Effector memory CD8-positive, alpha-beta T cell (primary cell): ENCODE results near the gene TRPC3.

Experiments
- ATAC-seq: fragments of 150-1000 bp; cut with Tn5 transposase; replicated peaks from 2 replicates; pipeline ENCODE4 v1.10.0; 2021; ENCODE audit warnings: mild to moderate bottlenecking, moderate library complexity
- DNase-seq, 3 experiments: peaks; one replicate each; pipeline ENCODE4 v3.0.0; 2021
- H3K27ac Mint-ChIP-seq, 2 donors: one replicate each; pipeline ENCODE4 v1.8.0; 2022; ENCODE audit warnings: mild to moderate bottlenecking in 2 of 2, mixed read lengths in 2 of 2, moderate library complexity in 2 of 2
- H3K27me3 Mint-ChIP-seq, 2 donors: one replicate each; pipeline ENCODE4 v1.8.0; 2022; ENCODE audit warnings: mixed read lengths in 2 of 2
- H3K36me3 Mint-ChIP-seq: one replicate; pipeline ENCODE4 v1.8.0; 2022; ENCODE audit warnings: mild to moderate bottlenecking, moderate library complexity, mixed read lengths; ENCODE audit not compliant: insufficient read depth
- H3K4me1 Mint-ChIP-seq, 2 donors: one replicate each; pipeline ENCODE4 v1.8.0; 2022; ENCODE audit warnings: low read depth in 2 of 2, mixed read lengths in 2 of 2
- H3K4me3 Mint-ChIP-seq, 2 donors: one replicate each; pipeline ENCODE4 v1.8.0; 2022; ENCODE audit warnings: mild to moderate bottlenecking in 2 of 2, mixed read lengths in 2 of 2, moderate library complexity in 2 of 2
- H3K9me3 Mint-ChIP-seq, 2 donors: one replicate each; pipeline ENCODE4 v1.8.0; 2022; ENCODE audit warnings: mixed read lengths in 2 of 2
- total RNA-seq, 9 experiments: gene quantifications; one replicate each; lab custom pipeline; 2026; lab: John Stamatoyannopoulos, UW

Gene TRPC3
- total RNA-seq: 0.38 to 11.6 (median 1.7) reads per million in 9 experiments

DNA sequence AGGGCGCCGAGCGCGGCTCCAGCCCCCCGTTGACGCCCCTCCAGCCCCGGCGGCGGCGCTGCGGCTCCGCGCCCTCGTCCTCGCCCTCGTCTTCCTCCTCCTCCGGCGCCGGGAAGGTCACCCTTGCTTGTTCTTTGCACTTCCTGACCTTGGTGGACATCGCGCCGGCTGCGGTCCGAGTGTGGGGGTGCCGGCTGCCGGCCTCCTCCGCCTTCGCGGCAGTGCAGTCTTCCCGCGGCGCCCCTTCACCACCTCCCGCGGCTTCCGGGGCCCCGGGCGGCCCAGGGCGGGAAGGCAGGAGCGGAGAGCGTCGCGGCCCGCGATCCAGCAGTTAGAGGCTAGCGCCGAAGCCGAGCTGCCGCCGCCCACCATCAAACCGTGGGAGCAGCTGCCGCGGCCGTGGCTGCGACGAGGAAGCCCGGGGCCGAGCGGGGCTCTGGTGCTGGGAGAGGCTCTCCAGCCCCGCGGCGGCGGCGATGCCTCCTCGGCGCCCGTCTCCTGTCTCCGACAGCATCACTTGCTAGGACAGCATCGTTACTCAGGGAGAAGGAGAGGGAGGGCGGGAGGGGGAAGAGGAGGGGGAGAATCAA is at the start of gene TRPC3:
Gene TRPC3 (minus strand): TSS at position 540 of the 590 bp plus-strand sequence. CDS start 380 bp downstream, at position 160.
- Mint-ChIP-seq H3K9me3 (no peaks in the 10 kb centered on the region), H3K4me3 (peak within 1 kb of the TSS; percentile 92 to 96), H3K27me3 (peaks cover 18 to 20% of the 10 kb centered on the region in 2 donors), H3K27ac (no peak within 1 kb of the TSS), H3K36me3 (no peaks in the 10 kb centered on the region), H3K4me1 (peaks cover 9 to 18% of the 10 kb centered on the region in 2 donors)
- DNase-seq: peak; percentile 6 to 26 (median 7)
- peak; percentile 38 for ATAC-seq

DNA sequence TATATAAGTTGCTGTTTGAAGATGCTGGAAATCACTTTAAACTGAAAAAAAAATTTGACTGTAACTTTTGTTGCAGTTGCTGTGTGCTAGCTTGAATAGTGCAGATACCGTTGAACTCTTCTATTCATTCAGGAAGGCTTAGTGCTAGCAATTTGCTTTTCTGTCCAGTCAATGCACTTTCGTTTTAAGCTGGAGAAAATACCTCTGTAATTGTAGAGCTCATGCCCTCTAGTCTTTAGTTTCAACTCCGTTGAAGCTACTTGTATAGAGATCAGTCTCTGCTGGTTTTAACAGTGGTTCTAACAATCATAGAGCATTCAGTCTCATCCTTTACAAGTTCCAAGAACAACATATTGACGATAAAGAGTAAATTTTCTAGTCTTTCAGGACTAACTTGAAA is 49.0 kb upstream of the TRPC3 start:
- Mint-ChIP-seq H3K4me3 (no peak overlapping the region), H3K27me3 (peaks cover 26 to 34% of the 10 kb centered on the region in 2 donors), H3K9me3 (no peaks in the 10 kb centered on the region), H3K27ac (no peak overlapping the region), H3K36me3 (no peaks in the 10 kb centered on the region), H3K4me1 (no peaks in the 10 kb centered on the region)
- ATAC-seq (no peak), DNase-seq (no peak)

DNA sequence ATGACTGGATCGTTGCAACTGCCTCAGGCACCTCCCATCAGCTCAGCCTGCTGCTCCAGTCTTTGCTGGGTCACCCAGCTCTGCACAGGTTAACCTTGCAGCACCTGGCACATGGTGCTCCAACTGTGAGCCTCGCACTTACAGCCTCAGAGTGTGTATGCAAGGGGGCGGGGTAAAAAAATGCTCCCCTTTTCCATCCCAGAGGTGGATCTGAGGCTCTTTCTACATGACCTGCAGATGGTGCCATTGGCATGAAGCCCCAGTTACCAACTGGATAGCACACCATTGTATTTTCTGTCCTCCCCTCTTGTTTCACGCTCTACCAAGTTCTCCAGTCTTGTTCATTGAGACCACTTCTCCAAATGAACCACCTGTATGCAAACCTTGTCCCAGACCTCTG is 46.2 kb upstream of the TRPC3 start:
- Mint-ChIP-seq H3K4me1 (no peaks in the 10 kb centered on the region), H3K27me3 (peaks cover 34 to 35% of the 10 kb centered on the region in 2 donors), H3K36me3 (no peaks in the 10 kb centered on the region), H3K9me3 (no peaks in the 10 kb centered on the region), H3K27ac (no peak overlapping the region), H3K4me3 (no peak overlapping the region)
- DNase-seq (no peak), ATAC-seq (no peak)

DNA sequence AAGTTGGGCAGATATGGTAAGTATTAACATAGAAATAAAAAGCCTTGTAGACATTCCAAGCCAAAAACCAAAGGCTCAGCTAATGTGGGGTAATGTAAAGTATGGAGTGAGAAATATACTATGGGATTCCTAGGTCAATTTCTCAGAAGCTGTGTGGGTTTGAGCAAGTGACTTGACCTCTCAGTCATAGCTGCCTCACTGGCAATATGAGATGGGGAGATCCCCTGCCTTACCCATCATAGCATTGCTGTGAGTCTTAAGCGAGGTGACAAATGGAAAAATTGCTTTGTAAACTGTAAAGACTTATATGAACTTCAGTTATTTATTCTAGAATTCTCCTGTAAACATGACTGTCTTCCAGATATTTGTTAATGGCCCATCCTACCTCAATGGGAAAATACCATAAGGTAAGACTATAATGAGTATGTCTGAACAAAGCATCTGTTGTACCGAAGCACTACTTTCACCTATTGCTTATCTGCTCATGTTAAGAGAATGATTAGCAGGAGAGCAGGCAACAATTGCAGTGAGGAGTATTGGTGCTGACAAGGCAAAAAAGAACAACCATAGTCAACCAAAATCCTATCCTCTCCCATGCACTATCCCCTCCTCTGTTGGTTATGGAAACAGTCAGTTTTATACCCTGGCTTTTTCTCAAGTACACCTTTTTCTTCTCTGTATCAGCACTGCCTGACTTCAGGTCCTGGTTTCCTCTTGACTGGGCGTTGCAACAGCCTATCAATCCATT is 44.1 kb upstream of the TRPC3 start:
- Mint-ChIP-seq H3K4me1 (no peaks in the 10 kb centered on the region), H3K36me3 (no peaks in the 10 kb centered on the region), H3K4me3 (no peak overlapping the region), H3K9me3 (no peaks in the 10 kb centered on the region), H3K27me3 (peaks cover 24 to 27% of the 10 kb centered on the region in 2 donors), H3K27ac (no peak overlapping the region)
- DNase-seq (no peak), ATAC-seq (no peak)

DNA sequence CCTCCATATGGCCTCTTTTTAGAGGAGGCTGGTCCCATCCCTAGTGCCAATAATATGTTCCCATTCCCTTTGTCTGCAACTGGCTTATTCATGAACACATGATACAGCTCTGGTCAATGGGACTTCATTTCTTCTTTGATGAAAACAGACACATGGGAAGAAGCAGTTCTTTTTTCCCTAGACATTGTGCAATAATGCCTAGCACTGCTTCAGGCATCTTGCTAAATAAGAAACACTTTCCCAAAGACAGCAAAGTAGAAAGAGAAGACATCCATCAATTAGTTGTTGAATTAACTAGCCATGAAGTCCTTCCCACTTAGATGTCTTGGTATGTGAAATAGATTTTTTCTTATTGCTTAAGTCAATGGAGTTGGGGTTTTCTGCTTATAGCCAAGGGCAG is 40.1 kb upstream of the TRPC3 start:
- Mint-ChIP-seq H3K36me3 (no peaks in the 10 kb centered on the region), H3K27me3 (peaks cover 27 to 38% of the 10 kb centered on the region in 2 donors), H3K9me3 (no peaks in the 10 kb centered on the region), H3K27ac (no peak overlapping the region), H3K4me3 (no peak overlapping the region), H3K4me1 (no peaks in the 10 kb centered on the region)
- ATAC-seq: no peak
- no peak for DNase-seq

DNA sequence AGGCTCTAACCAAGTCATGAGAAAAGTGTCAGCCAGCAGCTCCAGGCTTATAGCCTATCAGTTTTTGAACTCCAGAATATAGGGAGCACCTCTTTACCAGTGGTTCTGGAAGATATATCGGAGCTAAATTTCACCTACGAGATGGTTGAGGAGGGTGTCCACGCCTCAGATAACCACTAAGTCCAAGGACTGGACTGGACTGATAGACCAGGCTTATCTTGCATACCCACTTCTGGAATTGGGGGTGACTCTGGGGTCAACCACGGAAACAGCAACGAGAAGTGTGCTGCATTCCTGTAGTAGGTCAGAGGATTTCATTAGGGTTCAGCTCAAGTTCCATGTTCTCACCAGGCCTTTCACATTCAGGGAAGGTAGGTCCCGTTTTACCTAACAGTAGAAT is 38.6 kb upstream of the TRPC3 start:
- no peak for DNase-seq
- Mint-ChIP-seq H3K4me1 (no peaks in the 10 kb centered on the region), H3K36me3 (no peaks in the 10 kb centered on the region), H3K27me3 (peaks cover 24 to 39% of the 10 kb centered on the region in 2 donors), H3K4me3 (no peak overlapping the region), H3K9me3 (no peaks in the 10 kb centered on the region), H3K27ac (no peak overlapping the region)
- ATAC-seq: no peak

DNA sequence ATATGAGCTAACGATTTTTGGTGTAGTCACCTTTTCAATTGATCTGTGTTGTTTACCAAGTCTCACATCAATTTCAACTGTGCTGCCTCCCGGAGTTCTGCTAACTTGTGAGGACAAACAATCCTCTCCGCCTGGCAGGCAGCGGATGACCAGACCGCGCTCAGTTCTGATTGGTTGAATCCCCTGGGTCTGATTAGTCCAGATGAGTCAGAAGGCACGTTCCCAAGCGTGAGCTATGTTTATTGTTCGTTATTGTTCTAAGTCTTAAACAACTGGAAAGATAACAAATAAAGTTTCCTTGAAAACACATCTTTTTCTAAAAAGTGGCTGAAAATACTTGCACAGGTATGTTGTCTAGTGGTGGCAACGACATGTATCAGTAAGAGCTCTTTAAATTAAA is 37.9 kb upstream of the TRPC3 start:
- ATAC-seq: no peak

DNA sequence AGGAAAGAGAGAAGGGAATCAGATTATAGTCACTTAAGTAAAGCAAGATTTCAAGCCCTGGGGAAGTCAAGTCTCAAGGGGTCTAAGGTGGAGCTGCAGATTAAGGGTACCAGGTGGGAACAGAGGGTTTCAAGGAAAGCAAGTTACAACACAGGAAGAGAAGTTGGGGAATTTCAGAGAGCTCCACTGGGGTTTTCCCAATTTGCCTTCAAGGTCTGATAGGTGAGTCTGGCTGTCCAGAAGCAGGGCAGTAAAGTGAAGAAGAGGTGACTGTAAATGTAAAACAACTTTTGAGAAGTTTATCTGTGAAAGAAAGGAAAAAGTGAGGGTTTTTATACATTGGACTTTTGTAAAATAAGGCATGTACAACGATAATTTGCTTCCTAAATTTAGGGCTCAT is 37.1 kb upstream of the TRPC3 start:
- H3K36me3 Mint-ChIP-seq: no peaks in the 10 kb centered on the region
- H3K9me3 Mint-ChIP-seq: no peaks in the 10 kb centered on the region
- no peaks in the 10 kb centered on the region for H3K4me1 Mint-ChIP-seq
- H3K27me3 Mint-ChIP-seq: peaks cover 24 to 29% of the 10 kb centered on the region in 2 donors
- no peak overlapping the region for H3K27ac Mint-ChIP-seq
- ATAC-seq: no peak
- no peak overlapping the region for H3K4me3 Mint-ChIP-seq
- DNase-seq: no peak

More for the DNA sequence above, 37.9 kb upstream of the TRPC3 start:
- Mint-ChIP-seq H3K4me3 (no peak overlapping the region), H3K27ac (no peak overlapping the region), H3K36me3 (no peaks in the 10 kb centered on the region), H3K27me3 (peaks cover 24 to 35% of the 10 kb centered on the region in 2 donors), H3K4me1 (no peaks in the 10 kb centered on the region), H3K9me3 (no peaks in the 10 kb centered on the region)
- DNase-seq: no peak

DNA sequence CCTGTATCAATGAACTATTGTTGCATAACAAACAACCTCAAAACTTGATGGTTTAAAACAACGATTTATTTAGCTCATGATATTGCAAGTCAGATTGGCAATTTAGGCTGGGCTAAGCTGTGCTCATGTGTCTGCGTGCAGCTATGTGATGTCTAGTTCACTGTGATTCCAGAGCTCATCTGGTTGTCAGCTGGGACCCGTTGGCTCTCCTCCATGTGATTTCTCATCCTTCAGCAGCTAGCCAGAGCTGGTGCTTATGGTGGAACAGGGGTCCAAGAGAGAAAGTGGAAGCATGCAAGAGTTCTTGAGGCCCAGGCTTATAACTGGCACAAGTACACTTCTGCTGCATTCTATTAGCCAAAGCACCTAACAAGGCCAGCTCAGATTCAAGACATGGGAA is 28.8 kb upstream of the TRPC3 start:
- Mint-ChIP-seq H3K27me3 (peaks cover 1% of the 10 kb centered on the region in 2 donors), H3K36me3 (no peaks in the 10 kb centered on the region), H3K27ac (no peak overlapping the region), H3K4me1 (peaks cover 4 to 7% of the 10 kb centered on the region in 2 donors), H3K4me3 (no peak overlapping the region), H3K9me3 (no peaks in the 10 kb centered on the region)
- no peak for DNase-seq
- no peak for ATAC-seq

DNA sequence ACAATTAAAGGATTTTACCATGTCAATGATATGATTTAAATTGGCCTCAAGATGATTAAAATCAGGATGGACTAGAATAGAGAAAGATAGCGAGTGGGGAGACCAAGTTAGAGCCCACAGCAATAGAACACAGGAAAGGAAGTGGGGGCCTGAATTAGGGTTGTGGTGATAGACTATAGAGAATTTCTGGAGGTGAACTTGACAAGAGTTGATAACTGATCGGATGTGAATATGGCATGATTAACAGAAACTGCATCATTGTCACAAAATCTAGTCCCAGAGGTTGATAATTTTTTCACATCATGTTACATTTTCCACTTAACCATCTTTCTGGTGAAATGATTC is 26.3 kb upstream of the TRPC3 start:
- no peak for DNase-seq
- peaks cover 0 to 7% of the 10 kb centered on the region in 2 donors for H3K27me3 Mint-ChIP-seq
- no peaks in the 10 kb centered on the region for H3K36me3 Mint-ChIP-seq
- peak; percentile 8 for ATAC-seq
- H3K9me3 Mint-ChIP-seq: no peaks in the 10 kb centered on the region
- peaks cover 4 to 7% of the 10 kb centered on the region in 2 donors for H3K4me1 Mint-ChIP-seq
- H3K4me3 Mint-ChIP-seq: no peak overlapping the region
- H3K27ac Mint-ChIP-seq: no peak overlapping the region

DNA sequence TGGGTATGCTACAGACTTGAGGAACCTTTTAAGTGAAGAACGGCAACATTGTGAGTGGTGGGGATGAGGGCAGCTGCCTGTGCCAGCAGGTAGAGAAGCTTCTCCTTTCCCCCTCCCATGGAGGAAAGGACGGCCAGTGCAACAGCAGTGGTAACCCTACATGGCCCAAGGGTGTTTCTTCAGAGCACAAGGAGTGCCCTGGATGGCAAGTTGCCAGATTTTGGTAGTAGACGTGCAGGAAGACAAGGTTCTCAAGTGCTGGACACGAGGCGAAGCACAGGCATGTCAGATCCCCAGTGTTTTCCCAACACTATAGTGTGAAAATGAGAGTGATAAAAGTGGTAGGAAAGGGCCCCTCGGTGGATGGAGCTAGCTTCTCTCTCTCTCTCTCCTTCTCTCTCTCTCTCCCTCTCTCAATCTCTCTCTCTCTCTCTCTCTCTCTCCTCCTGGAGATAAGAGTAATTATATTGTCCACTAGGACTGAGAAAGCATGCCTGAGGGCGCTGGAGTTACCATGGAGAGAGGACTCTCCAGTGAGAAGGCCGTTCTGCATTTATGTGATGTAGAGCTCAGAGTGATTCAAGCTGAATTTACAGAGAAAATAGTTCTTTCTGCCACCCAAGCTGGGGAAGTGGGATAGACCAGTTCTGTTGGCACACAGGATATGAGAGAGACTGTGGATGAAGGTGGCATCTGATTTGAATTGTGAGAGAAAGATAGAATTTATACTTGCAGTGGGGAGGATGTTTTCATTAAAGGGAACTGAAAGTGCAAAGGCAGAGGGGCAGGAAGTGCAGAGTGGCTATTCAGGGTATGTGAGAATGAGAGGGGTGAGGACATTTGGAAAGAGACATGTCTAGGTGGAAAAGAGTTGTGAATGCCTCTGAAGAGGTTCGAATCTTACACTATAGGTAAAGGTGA is 25.7 kb upstream of the TRPC3 start:
- H3K27me3 Mint-ChIP-seq: peaks cover 0 to 7% of the 10 kb centered on the region in 2 donors
- no peak overlapping the region for H3K4me3 Mint-ChIP-seq
- peaks cover 4 to 7% of the 10 kb centered on the region in 2 donors for H3K4me1 Mint-ChIP-seq
- H3K9me3 Mint-ChIP-seq: no peaks in the 10 kb centered on the region
- no peak overlapping the region for H3K27ac Mint-ChIP-seq
- no peaks in the 10 kb centered on the region for H3K36me3 Mint-ChIP-seq
- DNase-seq (no peak), ATAC-seq (peak; percentile 29)

DNA sequence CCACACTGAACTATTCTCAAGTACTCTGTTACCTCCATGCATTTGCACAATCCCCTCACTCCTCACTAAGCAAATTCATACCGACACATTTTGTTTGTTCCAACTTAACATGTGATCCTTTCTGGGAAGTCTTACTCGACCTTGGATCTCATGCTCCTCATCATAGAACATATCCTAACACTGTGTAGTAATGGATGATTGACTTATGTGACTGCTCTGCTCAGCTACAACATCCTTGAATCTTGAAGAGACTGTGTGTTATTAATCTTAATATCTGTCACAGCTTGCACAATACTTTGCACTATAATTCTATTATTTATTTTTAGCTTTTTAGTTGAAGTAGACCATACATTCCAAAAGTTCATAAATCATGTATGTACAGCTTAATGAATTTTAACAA is 23.9 kb upstream of the TRPC3 start:
- Mint-ChIP-seq H3K36me3 (no peaks in the 10 kb centered on the region), H3K27me3 (peaks cover 3 to 7% of the 10 kb centered on the region in 2 donors), H3K9me3 (no peaks in the 10 kb centered on the region), H3K27ac (no peak overlapping the region), H3K4me1 (peaks cover 4 to 7% of the 10 kb centered on the region in 2 donors), H3K4me3 (no peak overlapping the region)
- ATAC-seq: no peak
- no peak for DNase-seq

DNA sequence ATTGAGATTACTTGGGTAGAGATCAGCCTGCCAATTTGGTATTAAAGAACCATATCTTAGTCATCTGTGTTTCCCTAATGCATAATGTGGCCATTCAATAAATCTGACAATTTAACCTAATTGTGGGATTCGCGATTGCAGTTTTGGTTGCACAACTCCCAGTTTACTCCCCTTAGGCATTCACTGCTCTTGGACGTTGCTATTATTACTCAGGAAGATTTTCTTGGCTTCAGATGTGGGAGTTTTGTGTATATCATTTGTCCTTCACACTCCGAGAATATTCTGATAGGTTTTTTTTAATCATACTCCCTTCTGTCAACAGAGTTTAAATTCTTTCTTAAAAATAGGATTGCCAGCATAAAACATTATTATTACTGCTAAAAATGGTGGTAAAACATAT is 22.0 kb upstream of the TRPC3 start:
- no peaks in the 10 kb centered on the region for H3K36me3 Mint-ChIP-seq
- no peak overlapping the region for H3K27ac Mint-ChIP-seq
- peaks cover 10 to 15% of the 10 kb centered on the region in 2 donors for H3K27me3 Mint-ChIP-seq
- H3K4me3 Mint-ChIP-seq: no peak overlapping the region
- H3K4me1 Mint-ChIP-seq: peaks cover 4 to 7% of the 10 kb centered on the region in 2 donors
- no peak for ATAC-seq
- no peaks in the 10 kb centered on the region for H3K9me3 Mint-ChIP-seq
- no peak for DNase-seq
